CD14-positive monocyte (primary cell): ENCODE data around the gene TOGARAM1. TPM values are rescaled to one million over a fixed set of nuclear protein-coding genes. Genes with fewer than 3 reads are reported as not detected.

Experiments used
- DNase-seq, 3 donors: peaks; one replicate each; pipeline ENCODE4 v3.0.0-alpha.2; 2011 to 2022
- H2AFZ ChIP-seq: 2 replicates; pipeline ENCODE4 v1.6.0; 2012; ENCODE audit warnings: mild to moderate bottlenecking, low read depth, low read length, inconsistent platforms; ENCODE audit not compliant: insufficient read depth, poor library complexity, severe bottlenecking
- H3K27ac ChIP-seq, 2 donors: 1 replicate in 1 of 2; 2 replicates in 1 of 2; pipeline ENCODE4 v1.5.1; 2012 to 2013; ENCODE audit warnings: low read length in 2 of 2, control low read depth in 1 of 2, inconsistent platforms in 1 of 2, low read depth in 1 of 2, mild to moderate bottlenecking in 1 of 2
- H3K27me3 ChIP-seq, 2 donors: one replicate each; pipeline versions ENCODE4 v1.6.0 to v1.6.1; 2011 to 2013; ENCODE audit warnings: low read length in 2 of 2; ENCODE audit not compliant: control insufficient read depth in 2 of 2, insufficient read depth in 2 of 2
- H3K36me3 ChIP-seq, 2 donors: replicated peaks in 1 of 2; 1 replicate in 1 of 2; 2 replicates in 1 of 2; pipeline versions ENCODE4 v1.5.1 to v1.6.1; 2012 to 2013; ENCODE audit warnings: low read length in 2 of 2, control low read depth in 1 of 2, inconsistent platforms in 1 of 2, mild to moderate bottlenecking in 1 of 2; ENCODE audit not compliant: insufficient read depth in 2 of 2, control insufficient read depth in 1 of 2
- H3K4me1 ChIP-seq, 2 donors: 1 replicate in 1 of 2; 2 replicates in 1 of 2; pipeline versions ENCODE4 v1.5.1 to v1.6.1; 2012 to 2013; ENCODE audit warnings: low read length in 2 of 2, control low read depth in 1 of 2, inconsistent platforms in 1 of 2, mild to moderate bottlenecking in 1 of 2, moderate library complexity in 1 of 2; ENCODE audit not compliant: insufficient read depth in 2 of 2, control insufficient read depth in 1 of 2
- H3K4me2 ChIP-seq: replicated peaks from 2 replicates; pipeline ENCODE3; 2012; ENCODE audit warnings: low read length, moderate library complexity, mild to moderate bottlenecking; ENCODE audit not compliant: poor library complexity, severe bottlenecking; ENCODE audit errors: extremely low read depth
- H3K4me3 ChIP-seq, 3 experiments: fragments of 200-600 bp in 1 of 3; sonication (generic) in 1 of 3; replicated peaks in 1 of 3; 1 replicate in 2 of 3; 2 replicates in 1 of 3; pipeline ENCODE4 v1.5.1; 2011 to 2013; ENCODE audit warnings: low read length in 3 of 3, mild to moderate bottlenecking in 3 of 3, control low read depth in 2 of 3, low read depth in 2 of 3, inconsistent platforms in 1 of 3, moderate library complexity in 1 of 3
- H3K79me2 ChIP-seq: 2 replicates; pipeline ENCODE4 v1.6.0; 2012; ENCODE audit warnings: mild to moderate bottlenecking, control low read depth, inconsistent platforms, low read length, moderate library complexity; ENCODE audit not compliant: insufficient read depth
- H3K9ac ChIP-seq: 2 replicates; pipeline ENCODE4 v1.6.0; 2017; ENCODE audit warnings: low read length, mild to moderate bottlenecking; ENCODE audit not compliant: insufficient read depth, poor library complexity, severe bottlenecking
- H3K9me3 ChIP-seq, 2 donors: replicated peaks in 1 of 2; 1 replicate in 1 of 2; 2 replicates in 1 of 2; pipeline versions ENCODE4 v1.5.1 to v1.6.1; 2012 to 2013; ENCODE audit warnings: low read length in 2 of 2, control low read depth in 1 of 2; ENCODE audit not compliant: control insufficient read depth in 1 of 2, insufficient read depth in 1 of 2
- H4K20me1 ChIP-seq: 2 replicates; pipeline ENCODE4 v1.6.0; 2012; ENCODE audit warnings: mild to moderate bottlenecking, low read length, control low read depth, moderate library complexity; ENCODE audit not compliant: insufficient read depth
- H3K27ac Mint-ChIP-seq, 7 donors: one replicate each; pipeline ENCODE4 v1.8.0; 2020; ENCODE audit warnings: mild to moderate bottlenecking in 7 of 7, mixed read lengths in 7 of 7, moderate library complexity in 6 of 7, inconsistent platforms in 2 of 7
- H3K27me3 Mint-ChIP-seq, 3 donors: one replicate each; pipeline ENCODE4 v1.8.0; 2021 to 2022; ENCODE audit warnings: low read depth in 3 of 3, mild to moderate bottlenecking in 3 of 3, mixed read lengths in 3 of 3, moderate library complexity in 3 of 3, inconsistent platforms in 1 of 3
- H3K36me3 Mint-ChIP-seq, 2 donors: one replicate each; pipeline ENCODE4 v1.8.0; 2020; ENCODE audit warnings: mixed read lengths in 2 of 2, inconsistent platforms in 1 of 2, mild to moderate bottlenecking in 1 of 2
- H3K4me1 Mint-ChIP-seq: one replicate; pipeline ENCODE4 v1.8.0; 2020; ENCODE audit warnings: mild to moderate bottlenecking, mixed read lengths
- H3K4me3 Mint-ChIP-seq, 2 donors: one replicate each; pipeline ENCODE4 v1.8.0; 2020; ENCODE audit warnings: mild to moderate bottlenecking in 2 of 2, mixed read lengths in 2 of 2, moderate library complexity in 1 of 2
- H3K9me3 Mint-ChIP-seq, 7 donors: one replicate each; pipeline ENCODE4 v1.8.0; 2020 to 2022; ENCODE audit warnings: mixed read lengths in 7 of 7, mild to moderate bottlenecking in 6 of 7, moderate library complexity in 6 of 7, inconsistent platforms in 2 of 7
- WGBS: methylation state at CpG from one replicate; pipeline ENCODE4 v1.1.5; 2013; ENCODE audit warnings: missing lambda C conversion rate; ENCODE audit not compliant: insufficient coverage; 5-methylcytosine and 5-hydroxymethylcytosine counted together
- intact Hi-C, 2 donors: fragments of 100-400 bp; cut with micrococcal nuclease; formaldehyde crosslinking; loops; one replicate each; pipeline versions ENCODE4 v1.15.0 to v1.15.1; 2023
- polyA plus RNA-seq, 3 donors: library from polyadenylated mRNA; depleted of rRNA in 1 of 3; unstranded in 2 of 3; stranded (reverse) in 1 of 3; fragments of 300-500 nt in 2 of 3; fragments of >200 nt in 1 of 3; fragmentation: Illumina TruSeq in 2 of 3; gene quantifications; 1 replicate in 2 of 3; 2 replicates in 1 of 3; pipeline ENCODE4 v1.2.3, GENCODE V29; 2012 to 2021
- TF ChIP-seq, protein P1 (sequence below): fragments of 200-600 bp; IDR thresholded peaks from one replicate; pipeline ENCODE4 v1.8.0; 2022; ENCODE audit warnings: antibody characterized with exemption, mild to moderate bottlenecking

Gene TOGARAM1
- polyA plus RNA-seq, 3 donors: 2.6 to 3.8 (median 3.4) TPM

DNA sequence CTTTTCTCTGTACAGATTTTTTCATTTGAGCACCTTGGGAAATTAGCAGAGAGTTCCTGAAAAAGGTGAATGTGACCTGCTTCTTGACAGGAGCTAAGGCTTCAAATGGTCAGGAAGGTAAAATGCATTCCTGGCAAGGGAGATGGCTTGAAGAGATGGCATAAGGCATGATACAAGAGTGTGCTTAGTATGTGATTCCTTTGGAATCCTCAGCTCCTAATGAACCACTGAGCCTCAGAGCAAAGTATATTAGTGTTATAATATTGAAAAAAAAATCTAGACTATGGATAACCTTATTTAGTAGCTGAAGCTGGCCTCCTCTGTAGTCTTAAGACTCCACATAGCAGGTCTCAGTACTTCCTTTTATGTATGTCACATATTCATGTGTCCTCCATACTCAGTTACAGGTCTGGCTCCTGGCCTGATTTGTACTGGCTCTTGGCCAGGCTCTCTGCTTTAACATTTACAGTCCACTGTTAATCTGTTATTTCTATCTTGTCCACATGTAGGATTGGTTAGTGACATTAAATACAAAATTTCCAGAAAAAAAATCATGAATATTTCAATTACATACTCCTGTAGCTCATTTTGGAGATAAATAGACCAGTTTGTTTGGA, 17.9 kb downstream of the TOGARAM1 start:
- Histone ChIP-seq H3K4me1 (no peaks in the 10 kb centered on the region), H3K79me2 (peaks cover 14% of the 10 kb centered on the region)
- no peaks in the 10 kb centered on the region for H3K27me3 Mint-ChIP-seq

DNA sequence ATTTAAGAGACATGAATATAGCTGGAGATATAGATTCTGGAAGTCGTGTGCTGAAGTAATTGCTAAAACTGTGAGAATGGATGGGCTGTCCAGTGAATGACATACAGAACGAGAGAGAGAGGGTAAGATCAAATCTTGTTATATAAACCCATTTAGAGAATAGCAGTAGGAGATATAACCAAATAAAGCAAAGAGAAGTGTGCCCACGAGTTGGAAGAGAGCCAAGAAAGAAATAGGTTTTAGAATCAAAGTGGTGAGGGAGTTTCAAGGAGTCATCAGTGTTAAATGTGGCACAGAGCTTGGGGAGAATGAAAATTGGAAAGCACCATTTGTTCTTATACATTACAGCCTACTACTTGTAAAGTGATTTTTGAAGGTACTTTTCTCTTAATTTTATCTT, 19.2 kb downstream of the TOGARAM1 start:
- Histone ChIP-seq H3K9ac (no peak overlapping the region), H4K20me1 (no peaks in the 10 kb centered on the region), H2AFZ (no peak overlapping the region), H3K9me3 (no peaks in the 10 kb centered on the region), H3K27me3 (no peaks in the 10 kb centered on the region), H3K4me1 (no peaks in the 10 kb centered on the region), H3K79me2 (peaks cover 6% of the 10 kb centered on the region), H3K27ac (no peak overlapping the region), H3K36me3 (no peaks in the 10 kb centered on the region), H3K4me3 (no peak overlapping the region), H3K4me2 (no peak overlapping the region)
- no peak for DNase-seq
- no peak overlapping the region for H3K4me3 Mint-ChIP-seq
- peaks cover 0 to under 1% (median 0%) of the 10 kb centered on the region in 7 donors for H3K9me3 Mint-ChIP-seq
- intact Hi-C loops: no loop called here
- peaks cover 0 to 4% of the 10 kb centered on the region in 2 donors for H3K36me3 Mint-ChIP-seq
- WGBS: no CpG with 5 or more reads among the region's 3 CpGs
- TF ChIP-seq, protein P1, sequence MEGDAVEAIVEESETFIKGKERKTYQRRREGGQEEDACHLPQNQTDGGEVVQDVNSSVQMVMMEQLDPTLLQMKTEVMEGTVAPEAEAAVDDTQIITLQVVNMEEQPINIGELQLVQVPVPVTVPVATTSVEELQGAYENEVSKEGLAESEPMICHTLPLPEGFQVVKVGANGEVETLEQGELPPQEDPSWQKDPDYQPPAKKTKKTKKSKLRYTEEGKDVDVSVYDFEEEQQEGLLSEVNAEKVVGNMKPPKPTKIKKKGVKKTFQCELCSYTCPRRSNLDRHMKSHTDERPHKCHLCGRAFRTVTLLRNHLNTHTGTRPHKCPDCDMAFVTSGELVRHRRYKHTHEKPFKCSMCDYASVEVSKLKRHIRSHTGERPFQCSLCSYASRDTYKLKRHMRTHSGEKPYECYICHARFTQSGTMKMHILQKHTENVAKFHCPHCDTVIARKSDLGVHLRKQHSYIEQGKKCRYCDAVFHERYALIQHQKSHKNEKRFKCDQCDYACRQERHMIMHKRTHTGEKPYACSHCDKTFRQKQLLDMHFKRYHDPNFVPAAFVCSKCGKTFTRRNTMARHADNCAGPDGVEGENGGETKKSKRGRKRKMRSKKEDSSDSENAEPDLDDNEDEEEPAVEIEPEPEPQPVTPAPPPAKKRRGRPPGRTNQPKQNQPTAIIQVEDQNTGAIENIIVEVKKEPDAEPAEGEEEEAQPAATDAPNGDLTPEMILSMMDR: no peak
- no peaks in the 10 kb centered on the region for H3K4me1 Mint-ChIP-seq
- H3K27me3 Mint-ChIP-seq: no peaks in the 10 kb centered on the region
- H3K27ac Mint-ChIP-seq: no peak overlapping the region

More for the DNA sequence above, 17.9 kb downstream of the TOGARAM1 start:
- no peaks in the 10 kb centered on the region for H4K20me1 ChIP-seq
- H3K27me3 ChIP-seq: no peaks in the 10 kb centered on the region
- no peaks in the 10 kb centered on the region for H3K9me3 Mint-ChIP-seq
- DNase-seq: no peak
- no peak overlapping the region for H3K4me3 Mint-ChIP-seq
- H3K9me3 ChIP-seq: no peaks in the 10 kb centered on the region
- peaks cover 0 to 4% of the 10 kb centered on the region in 2 donors for H3K36me3 Mint-ChIP-seq
- no peak overlapping the region for H3K27ac Mint-ChIP-seq
- TF ChIP-seq, protein P1: no peak
- H3K4me3 ChIP-seq: no peak overlapping the region
- no peaks in the 10 kb centered on the region for H3K4me1 Mint-ChIP-seq
- no peaks in the 10 kb centered on the region for H3K36me3 ChIP-seq
- no peak overlapping the region for H3K4me2 ChIP-seq
- intact Hi-C loops: no loop called here
- no peak overlapping the region for H2AFZ ChIP-seq
- H3K9ac ChIP-seq: no peak overlapping the region
- no peak overlapping the region for H3K27ac ChIP-seq
